Stimulated activated CD4-positive, alpha-beta T cell treated with anti-CD3 and anti-CD28 coated beads, Interleukin-4, amount 100 ng/mL, for 1 hour (primary cell): ENCODE results near the gene ANKRD66.
"Not testable (repeated sequence)": the region's sequence is repeated elsewhere in the genome, so short reads cannot be mapped to it uniquely, and the experiment has no call there.

Experiments used
- DNase-seq: peaks from one replicate; pipeline ENCODE4 v3.0.0-alpha.2; 2020

The ANKRD66 gene

DNA sequence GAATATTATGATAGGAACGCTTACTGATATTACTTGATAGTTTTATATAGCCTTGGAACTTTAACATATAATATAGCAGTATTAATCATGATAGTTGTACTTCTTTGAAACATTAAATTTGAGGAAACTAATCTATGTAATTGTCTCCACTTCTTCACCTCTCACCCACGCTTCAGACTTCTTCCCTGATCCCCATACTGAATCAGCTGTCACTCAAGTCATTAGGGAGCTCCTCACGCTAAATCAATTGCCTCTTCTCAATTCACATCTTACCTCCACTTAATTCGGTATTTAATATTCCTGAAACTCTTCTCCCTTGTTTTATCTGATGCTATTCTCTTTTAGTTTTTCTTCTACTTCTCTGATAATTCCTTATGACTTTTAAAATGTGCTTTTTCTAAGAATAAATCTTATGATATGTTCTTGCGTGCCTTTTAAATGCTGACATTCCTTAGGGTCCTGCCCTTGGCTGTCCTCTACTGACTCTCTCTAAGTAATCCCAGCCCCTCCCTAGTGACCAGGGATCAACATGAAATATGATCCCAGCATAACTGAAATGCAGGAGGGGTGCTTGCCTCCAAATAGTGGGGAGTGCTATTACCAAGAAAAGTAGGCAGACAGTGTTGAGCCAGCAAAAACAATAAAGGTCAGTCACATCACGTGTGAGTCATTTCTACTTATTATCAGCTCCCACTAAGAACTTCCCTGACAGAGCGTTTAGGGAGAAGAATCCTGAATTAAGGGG lies 9.9 kb downstream of the ANKRD66 start:
- no peak for DNase-seq

GRCh38 chr6:46757214-46757596 lies 10.5 kb downstream of the ANKRD66 start:
- no peak for DNase-seq

DNA sequence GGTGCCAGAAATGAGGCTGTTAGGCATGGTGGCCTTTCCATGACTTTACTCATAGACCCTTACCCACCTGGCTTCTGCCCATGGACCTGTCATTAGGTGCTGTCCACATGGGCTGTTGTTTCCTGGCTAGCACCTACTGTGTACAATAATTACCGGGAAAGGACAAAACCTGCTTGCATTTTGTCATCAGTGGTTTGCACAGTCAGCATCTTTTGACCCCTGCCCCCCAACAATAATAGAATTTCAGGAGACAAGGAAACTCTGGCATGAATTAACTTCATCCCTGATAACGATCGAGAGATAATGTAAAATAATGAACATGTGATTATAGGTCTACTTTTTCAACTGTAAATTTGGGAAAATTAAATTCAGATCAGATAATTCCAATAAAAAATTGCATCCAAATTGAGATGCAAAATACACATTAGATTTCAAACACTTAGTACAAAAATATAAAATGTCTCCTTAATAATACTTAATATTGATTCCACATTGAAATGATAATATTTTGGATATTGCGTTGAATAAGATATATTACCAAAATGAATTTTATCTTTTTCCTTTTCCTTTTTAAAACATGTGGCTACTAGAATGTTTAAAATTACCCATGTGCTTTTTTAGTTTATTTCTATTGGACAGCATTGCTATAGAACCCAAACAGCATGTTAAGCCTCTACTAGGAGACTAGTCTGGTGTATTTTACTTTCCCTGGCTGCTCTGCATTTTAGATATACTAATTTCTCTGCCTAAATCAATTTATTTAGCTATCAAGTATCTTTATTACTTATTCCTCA lies 12.4 kb downstream of the ANKRD66 start:
- no peak for DNase-seq

GRCh38 chr6:46760925-46761324 lies 14.2 kb downstream of the ANKRD66 start:
- no peak for DNase-seq

DNA sequence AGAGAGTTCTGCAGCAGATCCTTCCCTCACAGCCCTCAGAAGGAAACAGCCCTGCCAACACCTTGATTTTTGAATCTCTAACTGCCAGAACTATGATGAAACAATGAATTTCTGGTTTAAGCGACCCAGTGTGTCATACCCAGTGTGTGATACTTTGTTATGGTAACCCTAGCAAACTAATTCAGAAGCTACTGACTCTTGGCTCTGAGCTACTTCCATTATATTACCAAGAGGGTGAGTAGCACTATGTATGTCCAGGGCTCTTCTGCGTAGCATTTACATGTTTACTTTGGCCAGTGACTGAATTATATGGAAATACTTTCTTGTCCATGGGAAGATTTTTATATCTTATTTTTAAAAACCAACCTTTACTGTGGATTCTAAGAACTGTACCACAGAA lies 16.7 kb downstream of the ANKRD66 start:
- no peak for DNase-seq

DNA sequence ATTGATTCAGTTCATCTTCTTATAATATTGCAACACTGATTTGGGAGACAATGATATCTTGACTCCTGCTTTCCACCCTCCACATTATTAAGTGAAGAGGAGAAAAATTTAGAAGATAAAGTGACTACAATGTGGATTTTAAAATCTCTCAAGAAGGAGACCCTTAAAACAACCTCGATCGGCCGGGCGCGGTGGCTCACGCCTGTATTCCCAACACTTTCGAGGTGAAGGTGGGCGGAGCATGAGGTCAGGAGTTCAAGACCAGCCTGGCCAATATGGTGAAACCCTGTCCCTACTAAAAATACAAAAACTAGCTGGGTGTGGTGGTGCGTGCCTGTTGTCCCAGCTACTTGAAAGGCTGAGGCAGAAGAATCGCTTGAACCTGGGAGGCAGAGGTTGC lies 17.5 kb downstream of the ANKRD66 start:
- not testable (repeated sequence) for DNase-seq

DNA sequence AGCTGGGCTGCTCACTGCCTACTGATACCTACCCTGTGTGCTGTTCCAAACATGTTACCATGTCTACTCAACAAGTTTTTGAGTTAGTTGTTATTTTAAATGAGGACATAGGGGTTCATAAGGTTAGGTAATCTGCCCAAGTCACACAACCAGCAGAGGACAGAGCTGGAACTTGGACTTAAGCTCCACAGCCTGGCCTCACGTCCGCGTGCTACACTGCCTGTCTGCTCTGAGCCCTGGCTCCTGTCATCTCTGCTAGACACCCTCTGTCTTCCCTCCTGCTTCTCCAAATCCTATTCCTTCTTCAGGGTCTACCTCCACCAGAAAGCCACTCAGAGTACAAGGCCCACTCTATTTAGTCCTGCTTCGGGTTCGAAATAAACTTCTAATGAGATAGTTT lies 18.2 kb downstream of the ANKRD66 start:
- DNase-seq = no peak

GRCh38 chr6:46772016-46772415 lies 25.3 kb downstream of the ANKRD66 start:
- no peak for DNase-seq

- DNase-seq = no peak
Measured at GRCh38 chr6:46772762-46773161, 26.0 kb downstream of the ANKRD66 start.

DNA sequence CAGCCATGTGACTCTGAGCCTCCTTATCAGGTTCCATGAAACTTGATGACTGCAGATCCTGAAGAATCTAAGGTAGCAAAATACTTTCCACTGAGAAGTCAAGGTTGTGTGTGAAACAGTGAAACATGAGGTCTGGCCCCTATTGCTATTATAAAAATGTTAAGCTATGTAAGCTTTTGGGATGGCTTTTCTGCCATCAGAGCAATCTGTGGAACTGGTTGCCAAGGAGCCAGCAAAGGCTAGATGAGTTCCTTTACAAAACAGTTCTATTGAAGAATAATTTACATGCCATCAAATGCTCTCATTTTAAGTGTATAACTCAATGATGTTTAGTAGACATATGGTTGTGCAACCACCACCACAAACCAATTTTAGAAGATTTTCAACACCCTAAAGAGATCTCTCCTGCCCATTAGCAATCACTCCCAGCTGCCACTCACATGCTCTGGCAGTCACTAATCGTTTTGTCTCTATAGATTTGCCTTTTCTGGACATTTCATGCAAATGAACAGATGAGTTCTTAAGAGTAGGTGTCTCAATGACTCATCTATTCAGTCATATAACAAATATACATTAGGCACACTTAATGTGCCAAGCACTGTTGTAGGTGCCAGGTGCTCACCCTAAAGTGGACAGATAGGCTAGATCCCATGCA lies 26.6 kb downstream of the ANKRD66 start:
- DNase-seq = no peak

- DNase-seq = not testable (repeated sequence)
Measured at GRCh38 chr6:46774736-46775135, 28.0 kb downstream of the ANKRD66 start.

- no peak for DNase-seq
Measured at GRCh38 chr6:46776070-46776712, 29.5 kb downstream of the ANKRD66 start.

DNA sequence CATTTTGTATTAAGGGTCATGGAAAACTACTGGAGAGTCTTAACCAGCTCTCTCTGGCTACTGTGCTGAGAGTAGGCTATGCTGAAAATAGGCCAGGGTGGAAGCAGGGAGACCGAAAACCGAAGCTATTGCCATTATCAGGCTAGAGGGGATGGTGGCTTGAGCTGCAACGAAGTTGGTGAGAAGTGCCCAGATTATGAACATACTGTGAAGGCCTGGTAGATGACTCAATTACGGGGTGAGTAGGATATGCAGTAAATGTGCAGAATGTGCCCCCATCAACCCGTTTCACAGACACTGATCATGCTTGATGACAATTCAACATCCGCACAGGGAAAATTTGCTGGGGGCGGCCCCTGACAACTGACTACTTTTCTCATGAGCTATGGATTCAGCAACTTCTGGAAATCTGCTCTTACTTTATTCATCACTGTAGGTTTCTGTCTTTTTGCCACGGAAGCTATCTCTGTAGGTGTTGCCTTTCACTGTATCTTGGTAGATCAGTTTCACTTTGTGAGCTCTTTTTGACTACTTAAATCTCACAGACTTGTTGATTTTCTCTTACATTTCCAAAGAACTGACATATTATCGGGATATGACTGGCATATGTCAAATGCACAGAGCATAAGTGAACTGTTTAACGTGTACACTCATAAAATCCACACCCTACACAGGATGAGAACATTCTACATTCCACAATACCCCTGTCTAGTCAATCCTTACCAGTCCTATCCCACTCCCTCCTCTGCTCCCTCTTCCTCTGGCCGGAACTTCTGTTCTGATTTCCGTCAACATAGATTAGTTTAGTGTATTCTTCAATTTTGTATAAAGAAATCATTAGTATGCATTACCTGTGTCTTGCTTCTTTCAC lies 31.0 kb downstream of the ANKRD66 start:
- no peak for DNase-seq

DNA sequence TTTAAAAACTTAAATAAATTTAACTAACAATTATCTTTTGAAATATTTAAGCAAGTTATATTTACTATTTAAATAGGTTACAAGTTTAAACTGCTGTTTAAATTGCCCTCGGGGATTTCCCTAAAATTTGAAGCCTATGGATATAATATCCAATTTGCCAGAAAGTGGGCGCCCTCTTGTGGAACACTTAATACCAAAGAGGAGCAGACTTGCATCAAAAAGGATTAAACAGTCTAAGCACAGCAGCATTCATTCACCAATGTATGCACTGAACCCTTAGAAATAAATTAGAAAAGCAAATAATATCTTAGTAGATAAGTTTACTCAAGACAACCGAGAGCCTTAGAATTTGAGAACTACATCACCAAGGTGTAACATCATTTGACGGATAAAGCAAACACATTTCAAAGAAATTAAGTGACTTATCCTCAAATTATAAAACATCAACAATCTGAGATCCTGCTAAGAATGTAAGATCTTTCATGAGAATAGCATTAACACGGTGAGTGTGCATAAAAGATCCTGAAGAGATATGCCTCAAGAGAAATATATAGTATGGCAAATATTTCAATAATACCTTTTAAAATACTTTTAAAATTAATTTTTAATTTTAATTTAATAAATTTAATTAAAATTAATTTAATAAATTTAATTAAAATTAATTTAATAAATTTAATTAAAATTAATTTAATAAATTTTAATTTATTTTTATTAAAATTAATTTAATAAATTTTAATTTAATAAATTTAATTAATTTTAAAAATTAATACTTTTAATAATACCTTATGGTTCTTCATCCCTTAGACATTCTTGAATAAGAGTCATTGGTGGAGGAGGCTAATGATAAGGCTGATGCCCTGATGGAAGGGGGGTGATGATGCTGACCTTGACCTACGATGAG lies 35.0 kb downstream of the ANKRD66 start:
- DNase-seq = no peak

DNA sequence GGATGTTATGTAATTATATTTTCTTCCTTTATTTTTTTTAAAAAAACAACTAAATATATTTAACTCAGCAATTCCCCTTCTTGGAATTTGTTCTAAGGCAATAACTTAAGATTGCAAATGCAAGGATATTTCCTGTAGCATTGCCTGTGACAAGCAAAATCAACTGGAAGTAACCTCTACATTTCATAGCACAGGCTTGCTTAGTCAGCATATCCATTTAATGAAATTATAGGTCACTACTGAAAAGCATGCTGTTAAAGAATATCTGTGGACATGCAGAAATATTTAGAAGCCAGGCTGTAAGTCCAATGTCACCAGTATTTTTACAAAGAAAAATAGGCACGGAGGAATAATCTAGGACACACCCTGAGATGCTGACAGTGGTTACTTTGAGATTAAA lies 37.8 kb downstream of the ANKRD66 start:
- DNase-seq = no peak

DNA sequence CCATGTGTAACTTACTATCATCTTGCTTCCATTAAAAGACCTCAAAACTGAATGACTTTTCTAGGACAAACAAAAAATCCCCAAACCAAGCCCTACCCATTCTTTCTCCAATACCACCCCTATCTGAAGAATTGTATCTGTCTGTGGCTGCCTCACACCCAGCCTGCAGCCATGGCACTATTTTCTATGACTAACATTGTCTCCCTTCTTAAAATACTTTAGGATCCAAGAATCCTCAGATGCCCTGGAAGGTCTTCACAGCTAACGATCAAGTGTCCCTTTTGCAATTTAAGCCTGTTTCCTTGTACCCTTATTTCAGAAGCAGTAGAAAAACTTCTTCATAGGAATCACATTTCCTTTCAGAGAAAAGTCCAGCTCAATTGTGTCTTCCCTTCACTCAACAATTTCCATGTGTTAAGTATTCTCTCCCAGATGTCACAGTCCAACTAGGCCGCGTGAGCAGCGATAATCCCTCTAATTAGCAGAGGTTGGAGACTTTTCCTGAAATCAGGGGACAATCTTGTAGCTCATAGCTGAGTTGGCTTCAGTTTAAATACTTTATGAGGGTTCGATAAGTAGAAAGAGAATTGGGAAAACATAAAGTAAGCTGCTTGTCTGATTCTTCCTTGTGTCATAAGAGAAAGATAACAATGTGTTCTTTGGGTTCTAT lies 41.3 kb downstream of the ANKRD66 start:
- DNase-seq = no peak

GRCh38 chr6:46788791-46789190 lies 42.1 kb downstream of the ANKRD66 start:
- DNase-seq = no peak

GRCh38 chr6:46789434-46790354 lies 43.0 kb downstream of the ANKRD66 start:
- no peak for DNase-seq

DNA sequence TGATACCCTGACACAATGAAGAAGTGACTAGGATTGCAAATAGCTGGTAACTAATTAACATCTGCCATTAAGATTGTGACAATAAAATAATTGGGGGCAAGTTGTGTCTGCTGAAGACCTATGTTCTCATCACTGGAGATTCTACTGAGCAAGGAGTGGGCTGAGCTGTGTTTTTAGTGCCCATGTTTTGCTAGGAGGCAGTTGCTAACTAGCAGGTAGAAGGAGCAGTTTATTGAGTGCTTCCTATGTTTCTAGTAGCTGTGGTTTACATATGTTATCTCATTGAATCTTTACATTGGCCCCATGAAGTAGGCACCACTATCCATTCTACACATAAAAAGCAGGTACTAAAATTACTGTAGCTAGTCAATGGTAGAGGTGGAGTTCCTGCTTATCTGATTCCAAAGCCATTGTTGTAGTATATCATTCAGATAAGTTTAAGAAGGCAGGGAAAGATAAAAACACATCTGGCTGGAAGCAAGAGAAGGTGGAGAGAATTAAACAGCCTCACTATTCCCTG lies 43.7 kb downstream of the ANKRD66 start:
- no peak for DNase-seq
